HG03354 (cell line): ENCODE measurements around the gene DAB1.

ENCODE experiments used
- ATAC-seq: cut with Tn5 transposase; IDR thresholded peaks from one replicate; pipeline ENCODE4 v1.9.1; 2021; ENCODE audit warnings: mild to moderate bottlenecking; ENCODE audit not compliant: unreplicated experiment, poor library complexity, severe bottlenecking

DAB1 gene

GRCh38 chr1:57423656-57424211, at the start of gene DAB1:
Gene DAB1, minus strand, starts transcription at chr1:57424060. Its CDS starts 133,030 bp downstream, at chr1:57291030.
- ATAC-seq = no peak

GRCh38 chr1:57473448-57473847, 49.6 kb upstream of the DAB1 start:
- no peak for ATAC-seq

- ATAC-seq = no peak
Measured at GRCh38 chr1:57471995-57472394, 48.1 kb upstream of the DAB1 start.

- no peak for ATAC-seq
Measured at GRCh38 chr1:57470036-57470435, 46.2 kb upstream of the DAB1 start.

GRCh38 chr1:57468641-57469523, 45.0 kb upstream of the DAB1 start:
- ATAC-seq = no peak

GRCh38 chr1:57467830-57468229, 44.0 kb upstream of the DAB1 start:
- no peak for ATAC-seq

- ATAC-seq = no peak
Measured at GRCh38 chr1:57464756-57465155, 40.9 kb upstream of the DAB1 start.

- ATAC-seq = no peak
Measured at GRCh38 chr1:57463343-57463742, 39.5 kb upstream of the DAB1 start.

GRCh38 chr1:57461405-57461804, 37.5 kb upstream of the DAB1 start:
- ATAC-seq = no peak

- ATAC-seq = no peak
Measured at GRCh38 chr1:57451516-57451915, 27.7 kb upstream of the DAB1 start.

GRCh38 chr1:57450981-57451380, 27.1 kb upstream of the DAB1 start:
- ATAC-seq = no peak

- ATAC-seq = no peak
Measured at GRCh38 chr1:57447551-57447950, 23.7 kb upstream of the DAB1 start.

- ATAC-seq = no peak
Measured at GRCh38 chr1:57443004-57443403, 19.1 kb upstream of the DAB1 start.

- ATAC-seq = no peak
Measured at GRCh38 chr1:57440096-57440495, 16.2 kb upstream of the DAB1 start.

- no peak for ATAC-seq
Measured at GRCh38 chr1:57431400-57431799, 7.5 kb upstream of the DAB1 start.

GRCh38 chr1:57424231-57425027, 569 bp upstream of the DAB1 start:
- ATAC-seq = no peak

GRCh38 chr1:57423135-57423655, 665 bp downstream of the DAB1 start:
- ATAC-seq = no peak

GRCh38 chr1:57422271-57423134, 1.4 kb downstream of the DAB1 start:
- no peak for ATAC-seq

- no peak for ATAC-seq
Measured at GRCh38 chr1:57421806-57422205, 2.1 kb downstream of the DAB1 start.
